Activated B cell treated with CpG ODN at 0.5 μM for 24 hours (primary cell): Measurements from ENCODE around the gene FMO5. TPM values are rescaled to one million over a fixed set of nuclear protein-coding genes. Genes with fewer than 3 reads are reported as not detected.
A peak's percentile ranks its signal among the peaks of the same experiment; 100 is the strongest.

ENCODE experiments used
- ATAC-seq: fragments of 200-7000 bp; cut with Tn5 transposase; one replicate; pipeline ENCODE4 v1.10.0; 2021; ENCODE audit warnings: low read depth, mild to moderate bottlenecking, moderate library complexity
- CTCF ChIA-PET: fragments of 350-600 bp; sonication (Branson Sonifier 250); formaldehyde crosslinking; loops from one replicate; lab custom pipeline; 2021; ENCODE audit warnings: antibody characterized with exemption; lab: Charles Lee
- POLR2A ChIA-PET: fragments of 350-600 bp; sonication (Branson Sonifier 250); formaldehyde crosslinking; loops from one replicate; lab custom pipeline; 2021; ENCODE audit warnings: antibody characterized with exemption; lab: Charles Lee
- DNase-seq: peaks from one replicate; pipeline ENCODE4 v3.0.0; 2022
- H3K27ac Mint-ChIP-seq: one replicate; pipeline ENCODE4 v1.8.0; 2020; ENCODE audit warnings: mixed read lengths
- H3K27me3 Mint-ChIP-seq: one replicate; pipeline ENCODE4 v1.8.0; 2021; ENCODE audit warnings: mixed read lengths
- H3K36me3 Mint-ChIP-seq: one replicate; pipeline ENCODE4 v1.8.0; 2021; ENCODE audit warnings: low read depth, mixed read lengths
- H3K4me1 Mint-ChIP-seq: one replicate; pipeline ENCODE4 v1.8.0; 2021; ENCODE audit warnings: mixed read lengths
- H3K4me3 Mint-ChIP-seq: one replicate; pipeline ENCODE4 v1.8.0; 2020; ENCODE audit warnings: mild to moderate bottlenecking, mixed read lengths
- H3K9me3 Mint-ChIP-seq: one replicate; pipeline ENCODE4 v1.8.0; 2020; ENCODE audit warnings: mixed read lengths
- CTCF ChIP-seq: fragments of 200-600 bp; IDR thresholded peaks from one replicate; pipeline ENCODE4 v1.8.0; 2022; ENCODE audit warnings: antibody characterized with exemption, mild to moderate bottlenecking
- intact Hi-C: fragments of 100-400 bp; cut with micrococcal nuclease; formaldehyde crosslinking; loops from one replicate; pipeline ENCODE4 v1.15.1; 2024
- total RNA-seq: library from RNA; stranded (reverse); gene quantifications from 2 replicates; pipeline ENCODE4 v1.2.3, GENCODE V29; 2022

FMO5 gene
- total RNA-seq, 1 donor from 2014 or later, result 1.8 TPM

GRCh38 chr1:147216124-147216523 lies 9.0 kb downstream of the FMO5 start:
- ATAC-seq (no peak), DNase-seq (no peak)
- Mint-ChIP-seq H3K27me3 (no peaks in the 10 kb centered on the region), H3K4me3 (no peak overlapping the region), H3K27ac (no peak overlapping the region), H3K9me3 (no peaks in the 10 kb centered on the region), H3K36me3 (peaks cover 6% of the 10 kb centered on the region), H3K4me1 (peaks cover 26% of the 10 kb centered on the region)
- POLR2A ChIA-PET, result no interaction called here
- TF ChIP-seq CTCF, result no peak
- intact Hi-C loops, result no loop called here
- CTCF ChIA-PET, result no interaction called here

GRCh38 chr1:147215540-147215916 lies 9.6 kb downstream of the FMO5 start:
- TF ChIP-seq CTCF, result no peak
- Mint-ChIP-seq H3K9me3 (no peaks in the 10 kb centered on the region), H3K36me3 (peaks cover 6% of the 10 kb centered on the region), H3K27ac (no peak overlapping the region), H3K4me1 (peaks cover 26% of the 10 kb centered on the region), H3K4me3 (no peak overlapping the region), H3K27me3 (no peaks in the 10 kb centered on the region)
- DNase-seq, result no peak
- intact Hi-C loops, result no loop called here
- ChIA-PET POLR2A (no interaction called here), CTCF (no interaction called here)
- no peak for ATAC-seq

GRCh38 chr1:147214842-147215539 lies 10.1 kb downstream of the FMO5 start:
- Mint-ChIP-seq H3K27ac (no peak overlapping the region), H3K27me3 (no peaks in the 10 kb centered on the region), H3K4me1 (peaks cover 26% of the 10 kb centered on the region), H3K36me3 (peaks cover 6% of the 10 kb centered on the region), H3K4me3 (no peak overlapping the region), H3K9me3 (no peaks in the 10 kb centered on the region)
- TF ChIP-seq CTCF, result no peak
- intact Hi-C loops, result no loop called here
- ATAC-seq, result no peak
- ChIA-PET POLR2A (interaction anchor here (1.4 kb wide), 1 partner anchor 10 kb away, joined by 4 read pairs; the partner anchor contains the start of gene FMO5), CTCF (no interaction called here)
- DNase-seq, result no peak

GRCh38 chr1:147214325-147214724 lies 10.8 kb downstream of the FMO5 start:
- peak overlapping the region; percentile 50 for H3K27ac Mint-ChIP-seq
- no peak overlapping the region for H3K4me3 Mint-ChIP-seq
- ChIA-PET POLR2A (interaction anchor here (1.4 kb wide), 1 partner anchor 11 kb away, joined by 4 read pairs; the partner anchor contains the start of gene FMO5), CTCF (no interaction called here)
- peaks cover 8% of the 10 kb centered on the region for H3K36me3 Mint-ChIP-seq
- H3K9me3 Mint-ChIP-seq, result no peaks in the 10 kb centered on the region
- no peaks in the 10 kb centered on the region for H3K27me3 Mint-ChIP-seq
- TF ChIP-seq CTCF, result no peak
- peak; percentile 45 for ATAC-seq
- DNase-seq, result no peak
- peaks cover 26% of the 10 kb centered on the region for H3K4me1 Mint-ChIP-seq
- intact Hi-C loops, result no loop called here

GRCh38 chr1:147213271-147213670 lies 11.9 kb downstream of the FMO5 start:
- ATAC-seq (no peak), DNase-seq (no peak)
- ChIA-PET CTCF (no interaction called here), POLR2A (no interaction called here)
- H3K9me3 Mint-ChIP-seq, result no peaks in the 10 kb centered on the region
- intact Hi-C loops, result no loop called here
- no peak overlapping the region for H3K4me3 Mint-ChIP-seq
- H3K27ac Mint-ChIP-seq, result no peak overlapping the region
- peaks cover 9% of the 10 kb centered on the region for H3K36me3 Mint-ChIP-seq
- no peaks in the 10 kb centered on the region for H3K27me3 Mint-ChIP-seq
- TF ChIP-seq CTCF, result no peak
- peaks cover 26% of the 10 kb centered on the region for H3K4me1 Mint-ChIP-seq
